OCI-LY3 (cell line): Measurements from ENCODE around the gene AP1S3.

ENCODE experiments used
- H2AFZ ChIP-seq: fragments of 200-600, 300-600 bp; shearing (Covaris generic); 2 replicates; pipeline ENCODE4 v1.6.0; 2014; ENCODE audit warnings: antibody characterized with exemption, low read depth, low read length
- H3K27ac ChIP-seq: fragments of 200-600, 300-600 bp; sonication (generic); 2 replicates; pipeline ENCODE4 v1.5.1; 2014; ENCODE audit warnings: mild to moderate bottlenecking, low read length, moderate library complexity, mixed read lengths
- H3K27me3 ChIP-seq: fragments of 200-600, 300-600 bp; sonication (generic); 2 replicates; pipeline ENCODE4 v1.6.1; 2014; ENCODE audit warnings: low read depth, low read length, mixed read lengths
- H3K36me3 ChIP-seq: fragments of 200-600, 300-600 bp; sonication (generic); replicated peaks from 2 replicates; pipeline ENCODE3; 2014; ENCODE audit warnings: low read depth, low read length, mixed read lengths
- H3K4me1 ChIP-seq: fragments of 300-600, 200-600 bp; sonication (generic); 2 replicates; pipeline ENCODE4 v1.6.1; 2014; ENCODE audit warnings: low read length, mixed read lengths
- H3K4me2 ChIP-seq: fragments of 200-600, 300-600 bp; sonication (generic); 2 replicates; pipeline ENCODE4 v1.6.1; 2014; ENCODE audit warnings: low read length, mixed read lengths
- H3K4me3 ChIP-seq: fragments of 300-600, 200-600 bp; sonication (generic); 2 replicates; pipeline ENCODE4 v1.5.1; 2014; ENCODE audit warnings: antibody characterized with exemption, mild to moderate bottlenecking, low read length, moderate library complexity
- H3K79me2 ChIP-seq: fragments of 300-600, 200-600 bp; shearing (Covaris generic); 2 replicates; pipeline ENCODE4 v1.6.1; 2014; ENCODE audit warnings: mild to moderate bottlenecking, low read length, mixed read lengths
- H3K9ac ChIP-seq: fragments of 300-600, 200-600 bp; shearing (Covaris generic); 2 replicates; pipeline ENCODE4 v1.6.0; 2014; ENCODE audit warnings: mild to moderate bottlenecking, low read length, moderate library complexity
- H3K9me3 ChIP-seq: fragments of 200-600, 300-600 bp; shearing (Covaris generic); 2 replicates; pipeline ENCODE4 v1.6.1; 2014; ENCODE audit warnings: low read length, mixed read lengths; ENCODE audit not compliant: insufficient read depth
- H4K20me1 ChIP-seq: fragments of 200-600, 300-600 bp; sonication (generic); 2 replicates; pipeline ENCODE4 v1.6.1; 2016; ENCODE audit warnings: low read length, mixed read lengths; ENCODE audit not compliant: insufficient read depth
- EZH2phosphoT487 ChIP-seq: fragments of 200-600 bp; shearing (Covaris generic); IDR thresholded peaks from 2 replicates; pipeline ENCODE4 v1.6.1; 2018; ENCODE audit warnings: antibody characterized with exemption, mixed run types, low read depth
- TF ChIP-seq, protein P1 (sequence below): fragments of 200-600, 300-600 bp; sonication (generic); IDR thresholded peaks from 2 replicates; pipeline ENCODE4 v1.5.1; 2014; ENCODE audit warnings: antibody characterized with exemption, low read length, low read depth

The AP1S3 gene

DNA sequence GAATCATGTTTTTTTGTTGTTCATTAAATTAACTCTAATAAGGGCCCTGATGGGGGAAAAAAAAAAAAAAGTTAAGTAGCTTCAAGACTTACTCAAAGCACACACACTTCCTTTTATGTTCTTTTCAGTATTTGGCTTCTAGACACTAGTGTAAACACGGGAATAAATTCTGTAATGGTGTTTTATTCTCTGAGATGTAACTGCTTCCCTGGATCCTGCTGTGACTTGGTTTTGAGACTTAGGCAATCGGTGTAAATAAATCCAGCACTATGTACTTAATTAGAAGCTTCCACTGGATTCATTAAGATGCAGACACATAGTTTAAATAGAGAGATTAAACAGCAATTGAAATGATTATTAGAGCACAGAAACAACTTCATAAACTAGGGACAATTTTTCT is 26.1 kb upstream of the AP1S3 start:
- no peak overlapping the region for H3K4me2 ChIP-seq
- H3K9ac ChIP-seq = no peak overlapping the region

DNA sequence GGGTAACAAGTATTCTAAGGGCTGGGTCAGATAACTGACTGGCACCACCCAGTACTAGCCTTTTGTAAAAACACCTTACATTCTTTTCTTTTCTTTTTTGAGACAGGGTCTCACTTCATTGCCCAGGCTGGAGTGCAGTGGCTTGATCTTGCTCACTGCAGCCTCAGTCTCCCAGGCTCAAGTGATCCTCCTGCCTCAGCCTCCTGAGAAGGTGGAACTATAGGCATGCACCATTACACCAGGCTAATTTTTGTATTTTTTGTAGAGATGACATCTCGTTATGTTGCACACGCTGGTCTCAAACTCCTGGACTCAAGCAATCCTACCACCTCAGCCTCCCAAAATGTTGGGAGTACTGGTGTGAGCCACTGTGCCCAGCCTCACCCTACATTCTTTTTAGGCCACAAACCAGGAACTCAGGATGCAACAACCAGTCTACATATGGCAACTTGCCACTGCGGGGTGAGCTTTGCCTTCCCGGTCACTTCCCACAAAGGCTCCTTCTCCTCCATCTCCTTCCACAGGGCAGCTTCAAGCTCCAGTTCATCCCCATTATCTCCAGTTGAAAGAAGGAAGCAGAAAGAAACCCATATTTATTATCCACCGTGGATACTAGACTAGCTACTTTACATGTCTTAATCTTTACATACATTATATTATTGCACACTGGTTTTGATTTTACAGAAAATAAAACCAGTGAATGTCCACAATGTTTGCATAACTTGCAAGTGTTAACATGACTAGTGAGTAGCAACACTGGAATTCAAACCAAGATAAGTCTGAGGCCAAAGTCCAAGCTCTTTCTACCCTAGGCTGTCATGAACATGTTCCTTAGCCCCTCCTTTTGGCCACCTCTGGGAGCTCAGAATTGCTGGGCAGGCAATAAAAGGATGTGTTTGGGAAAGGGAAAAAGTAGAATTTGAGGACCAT is 23.7 kb upstream of the AP1S3 start:
- Histone ChIP-seq H3K4me2 (no peak overlapping the region), H4K20me1 (no peaks in the 10 kb centered on the region)

More for the DNA sequence above, 26.1 kb upstream of the AP1S3 start:
- Histone ChIP-seq H4K20me1 (no peaks in the 10 kb centered on the region), H3K27me3 (no peaks in the 10 kb centered on the region), H3K36me3 (no peaks in the 10 kb centered on the region), H2AFZ (no peak overlapping the region), H3K4me3 (no peak overlapping the region), H3K4me1 (no peaks in the 10 kb centered on the region), H3K9me3 (no peaks in the 10 kb centered on the region), H3K27ac (no peak overlapping the region), H3K79me2 (no peaks in the 10 kb centered on the region)
- TF ChIP-seq EZH2phosphoT487 = no peak
- TF ChIP-seq, protein P1, sequence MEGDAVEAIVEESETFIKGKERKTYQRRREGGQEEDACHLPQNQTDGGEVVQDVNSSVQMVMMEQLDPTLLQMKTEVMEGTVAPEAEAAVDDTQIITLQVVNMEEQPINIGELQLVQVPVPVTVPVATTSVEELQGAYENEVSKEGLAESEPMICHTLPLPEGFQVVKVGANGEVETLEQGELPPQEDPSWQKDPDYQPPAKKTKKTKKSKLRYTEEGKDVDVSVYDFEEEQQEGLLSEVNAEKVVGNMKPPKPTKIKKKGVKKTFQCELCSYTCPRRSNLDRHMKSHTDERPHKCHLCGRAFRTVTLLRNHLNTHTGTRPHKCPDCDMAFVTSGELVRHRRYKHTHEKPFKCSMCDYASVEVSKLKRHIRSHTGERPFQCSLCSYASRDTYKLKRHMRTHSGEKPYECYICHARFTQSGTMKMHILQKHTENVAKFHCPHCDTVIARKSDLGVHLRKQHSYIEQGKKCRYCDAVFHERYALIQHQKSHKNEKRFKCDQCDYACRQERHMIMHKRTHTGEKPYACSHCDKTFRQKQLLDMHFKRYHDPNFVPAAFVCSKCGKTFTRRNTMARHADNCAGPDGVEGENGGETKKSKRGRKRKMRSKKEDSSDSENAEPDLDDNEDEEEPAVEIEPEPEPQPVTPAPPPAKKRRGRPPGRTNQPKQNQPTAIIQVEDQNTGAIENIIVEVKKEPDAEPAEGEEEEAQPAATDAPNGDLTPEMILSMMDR = no peak

DNA sequence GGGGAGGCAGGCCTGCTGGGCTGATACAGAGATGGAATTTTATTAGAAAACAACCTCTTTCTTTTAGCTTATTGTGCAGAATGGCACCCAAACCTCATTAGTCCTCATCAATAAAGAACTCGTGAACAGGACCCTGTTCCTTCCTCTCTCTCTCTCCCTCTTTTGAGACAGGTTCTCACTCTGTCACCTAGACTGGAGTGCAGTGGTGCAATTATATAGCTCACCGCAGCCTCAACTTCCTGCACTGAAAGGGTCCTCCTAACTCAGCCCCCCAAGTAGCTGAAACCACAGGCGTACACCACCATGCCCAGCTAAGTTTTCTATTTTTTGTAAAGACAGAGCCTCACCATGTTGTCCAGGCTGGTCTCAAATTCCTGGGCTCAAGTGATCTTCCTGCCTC is 21.7 kb upstream of the AP1S3 start:
- no peaks in the 10 kb centered on the region for H3K27me3 ChIP-seq
- H3K79me2 ChIP-seq = no peaks in the 10 kb centered on the region
- H4K20me1 ChIP-seq = no peaks in the 10 kb centered on the region
- H3K9ac ChIP-seq = no peak overlapping the region
- H3K4me2 ChIP-seq = no peak overlapping the region
- no peak overlapping the region for H2AFZ ChIP-seq
- TF ChIP-seq, protein P1 = no peak
- no peak for TF ChIP-seq EZH2phosphoT487
- no peak overlapping the region for H3K27ac ChIP-seq
- H3K9me3 ChIP-seq = no peaks in the 10 kb centered on the region
- H3K4me3 ChIP-seq = no peak overlapping the region
- no peaks in the 10 kb centered on the region for H3K36me3 ChIP-seq
- peaks cover 3% of the 10 kb centered on the region; the same call in 1 of the 2 replicates for H3K4me1 ChIP-seq

More for the DNA sequence above, 23.7 kb upstream of the AP1S3 start:
- H2AFZ ChIP-seq = no peak overlapping the region
- H3K36me3 ChIP-seq = no peaks in the 10 kb centered on the region
- H3K4me3 ChIP-seq = no peak overlapping the region
- TF ChIP-seq EZH2phosphoT487 = no peak
- TF ChIP-seq, protein P1 = no peak
- H3K4me1 ChIP-seq = no peaks in the 10 kb centered on the region
- H3K79me2 ChIP-seq = no peaks in the 10 kb centered on the region
- no peaks in the 10 kb centered on the region for H3K27me3 ChIP-seq
- no peak overlapping the region for H3K9ac ChIP-seq
- no peak overlapping the region for H3K27ac ChIP-seq
- H3K9me3 ChIP-seq = no peaks in the 10 kb centered on the region

DNA sequence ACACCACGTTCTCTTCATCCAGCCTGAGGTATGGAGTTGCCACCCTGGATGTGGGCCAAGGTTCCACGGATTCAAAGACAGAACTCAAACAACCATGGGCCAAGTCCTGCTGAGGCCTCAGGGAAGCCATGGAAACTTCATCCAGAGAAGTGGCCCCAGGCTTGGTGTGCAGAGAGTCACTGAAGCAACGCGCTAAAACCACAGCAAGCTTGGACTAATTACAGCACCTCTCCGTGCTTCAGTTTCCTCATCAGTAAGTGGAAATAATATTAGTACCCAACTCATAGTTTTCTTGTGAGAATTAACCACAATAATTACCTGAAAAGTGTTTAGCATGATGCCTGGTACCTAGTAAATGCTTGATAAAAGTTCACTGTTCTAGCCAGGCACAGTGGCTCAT is 19.2 kb upstream of the AP1S3 start:
- Histone ChIP-seq H3K4me1 (peaks cover 3% of the 10 kb centered on the region; the same call in 1 of the 2 replicates), H3K27me3 (no peaks in the 10 kb centered on the region), H3K4me2 (no peak overlapping the region), H3K9me3 (no peaks in the 10 kb centered on the region), H2AFZ (no peak overlapping the region), H3K9ac (no peak overlapping the region), H4K20me1 (no peaks in the 10 kb centered on the region), H3K27ac (no peak overlapping the region), H3K79me2 (no peaks in the 10 kb centered on the region), H3K4me3 (no peak overlapping the region), H3K36me3 (no peaks in the 10 kb centered on the region)
- TF ChIP-seq EZH2phosphoT487 = no peak
- TF ChIP-seq, protein P1 = no peak
